SK-N-SH treated with all-trans-retinoic acid at 6 μM for 48 hours (cell line): Measurements from ENCODE around the gene RPS24.

ENCODE experiments used
- ATAC-seq: fragments of 200-7000 bp; cut with Tn5 transposase; 3 replicates; pipeline ENCODE4 v1.9.1; 2020; ENCODE audit warnings: mild to moderate bottlenecking, moderate library complexity
- BACH2 ChIP-seq: fragments of 250-450 bp; sonication (Bioruptor Pico); IDR thresholded peaks from 2 replicates; pipeline ENCODE4 v1.9.0; 2021; ENCODE audit warnings: mild to moderate bottlenecking, borderline replicate concordance
- CREB5 ChIP-seq: fragments of 250-450 bp; sonication (Bioruptor Pico); IDR thresholded peaks from 2 replicates; pipeline ENCODE4 v1.5.1; 2020; ENCODE audit warnings: low read depth, mild to moderate bottlenecking, moderate library complexity
- CSRNP3 ChIP-seq: fragments of 250-450 bp; sonication (Bioruptor Pico); IDR thresholded peaks from 2 replicates; pipeline ENCODE4 v1.5.1; 2021; ENCODE audit warnings: mild to moderate bottlenecking, moderate library complexity
- GLIS3 ChIP-seq: fragments of 250-450 bp; sonication (Bioruptor Pico); IDR thresholded peaks from 2 replicates; pipeline ENCODE4 v1.5.0; 2020; ENCODE audit warnings: mild to moderate bottlenecking, moderate library complexity
- ISL1 ChIP-seq: fragments of 250-450 bp; sonication (Bioruptor Pico); IDR thresholded peaks from 2 replicates; pipeline ENCODE4 v2.1.2; 2022; ENCODE audit warnings: mild to moderate bottlenecking, moderate library complexity
- OSR1 ChIP-seq: fragments of 250-450 bp; sonication (Bioruptor Pico); IDR thresholded peaks from 2 replicates; pipeline ENCODE4 v1.8.0; 2022; ENCODE audit warnings: moderate library complexity, mild to moderate bottlenecking, inconsistent platforms
- PATZ1 ChIP-seq: fragments of 250-450 bp; sonication (Bioruptor Pico); IDR thresholded peaks from 2 replicates; pipeline ENCODE4 v1.8.0; 2020; ENCODE audit warnings: mild to moderate bottlenecking, moderate library complexity, borderline replicate concordance
- PPARA ChIP-seq: fragments of 250-450 bp; sonication (Bioruptor Pico); IDR thresholded peaks from 2 replicates; pipeline ENCODE4 v1.5.0; 2020; ENCODE audit warnings: mild to moderate bottlenecking, borderline replicate concordance
- RARB ChIP-seq: fragments of 250-450 bp; sonication (Bioruptor Pico); IDR thresholded peaks from 2 replicates; pipeline ENCODE4 v1.8.0; 2021; ENCODE audit warnings: mild to moderate bottlenecking, moderate library complexity
- SNAI2 ChIP-seq: fragments of 250-450 bp; sonication (Bioruptor Pico); IDR thresholded peaks from 2 replicates; pipeline ENCODE4 v1.5.0; 2020; ENCODE audit warnings: mild to moderate bottlenecking, moderate library complexity
- TCF4 ChIP-seq: fragments of 250-450 bp; sonication (Bioruptor Pico); IDR thresholded peaks from 2 replicates; pipeline ENCODE4 v1.8.0; 2021; ENCODE audit warnings: mild to moderate bottlenecking, moderate library complexity, borderline replicate concordance
- TOX ChIP-seq: fragments of 250-450 bp; sonication (Bioruptor Pico); IDR thresholded peaks from 2 replicates; pipeline ENCODE4 v1.8.0; 2021; ENCODE audit warnings: mild to moderate bottlenecking, moderate library complexity, borderline replicate concordance
- ZC3H10 ChIP-seq: fragments of 250-450 bp; sonication (Bioruptor Pico); IDR thresholded peaks from 2 replicates; pipeline ENCODE4 v1.5.1; 2021; ENCODE audit warnings: mild to moderate bottlenecking, moderate library complexity
- ZFP3 ChIP-seq: fragments of 250-450 bp; sonication (Bioruptor Pico); IDR thresholded peaks from 2 replicates; pipeline ENCODE4 v1.5.0; 2020; ENCODE audit warnings: mild to moderate bottlenecking, moderate library complexity
- ZFP30 ChIP-seq: fragments of 450-650 bp; formaldehyde crosslinking; IDR thresholded peaks from 2 replicates; pipeline ENCODE4 v1.5.0; 2022; ENCODE audit warnings: mild to moderate bottlenecking, moderate library complexity
- ZNF565 ChIP-seq: fragments of 450-650 bp; formaldehyde crosslinking; conservative IDR thresholded peaks from 2 replicates; pipeline ENCODE4 v1.5.0; 2020; ENCODE audit warnings: low read depth, mild to moderate bottlenecking, moderate library complexity
- ZNF70 ChIP-seq: fragments of 450-650 bp; formaldehyde crosslinking; IDR thresholded peaks from 2 replicates; pipeline ENCODE4 v1.5.0; 2020; ENCODE audit warnings: mild to moderate bottlenecking, moderate library complexity
- ZNF8 ChIP-seq: fragments of 450-650 bp; formaldehyde crosslinking; IDR thresholded peaks from 2 replicates; pipeline ENCODE4 v1.5.0; 2020; ENCODE audit warnings: mild to moderate bottlenecking, moderate library complexity
- TF ChIP-seq, protein P1 (sequence below): fragments of 250-450 bp; sonication (Bioruptor Pico); IDR thresholded peaks from 2 replicates; pipeline ENCODE4 v1.5.0; 2020; ENCODE audit warnings: mild to moderate bottlenecking, moderate library complexity
- TF ChIP-seq, protein P2 (sequence below): fragments of 250-450 bp; sonication (Bioruptor Pico); IDR thresholded peaks from 2 replicates; pipeline ENCODE4 v1.8.0; 2021; ENCODE audit warnings: low read depth, mild to moderate bottlenecking, moderate library complexity, borderline replicate concordance

RPS24 gene

DNA sequence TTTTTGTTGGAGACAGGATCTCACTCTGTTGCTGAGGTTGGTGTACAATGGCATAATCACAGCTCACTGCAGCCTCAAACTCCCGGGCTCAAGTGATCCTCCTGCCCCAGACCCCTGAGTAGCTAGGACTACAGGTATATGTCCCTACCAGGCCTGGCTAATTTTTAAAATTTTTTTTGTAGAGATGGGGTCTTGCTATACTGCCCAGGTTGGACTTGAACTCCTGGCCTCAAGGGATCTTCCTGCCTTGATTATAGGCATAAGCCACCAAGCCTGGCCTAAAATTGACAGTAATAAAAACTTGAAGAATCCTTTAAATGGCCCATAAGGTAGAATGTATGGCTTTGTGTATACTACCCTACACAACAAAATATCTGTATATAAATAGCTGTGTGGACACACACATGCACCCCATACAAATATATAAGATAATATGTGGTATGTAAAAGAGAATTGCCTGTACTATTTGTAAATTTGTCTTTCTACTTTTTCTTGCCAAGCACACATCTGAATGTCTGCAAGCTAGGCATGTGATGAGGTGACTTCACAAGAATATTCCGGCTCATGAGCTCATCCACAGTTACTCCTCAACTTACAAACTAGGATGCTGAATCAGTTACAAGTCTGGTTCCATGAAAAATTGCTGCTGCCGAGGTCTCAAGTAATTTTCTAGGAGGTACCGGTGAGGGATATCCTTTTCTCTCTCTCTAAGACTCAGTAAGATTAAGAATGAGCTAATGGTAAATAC, 30.9 kb upstream of the RPS24 start:
- no peak for ATAC-seq
- TF ChIP-seq TCF4 = no peak
- TF ChIP-seq TOX (CRISPR knock-in tag) = no peak
- TF ChIP-seq ZFP30 (CRISPR knock-in tag) = no peak
- TF ChIP-seq SNAI2 = no peak
- TF ChIP-seq, protein P1, sequence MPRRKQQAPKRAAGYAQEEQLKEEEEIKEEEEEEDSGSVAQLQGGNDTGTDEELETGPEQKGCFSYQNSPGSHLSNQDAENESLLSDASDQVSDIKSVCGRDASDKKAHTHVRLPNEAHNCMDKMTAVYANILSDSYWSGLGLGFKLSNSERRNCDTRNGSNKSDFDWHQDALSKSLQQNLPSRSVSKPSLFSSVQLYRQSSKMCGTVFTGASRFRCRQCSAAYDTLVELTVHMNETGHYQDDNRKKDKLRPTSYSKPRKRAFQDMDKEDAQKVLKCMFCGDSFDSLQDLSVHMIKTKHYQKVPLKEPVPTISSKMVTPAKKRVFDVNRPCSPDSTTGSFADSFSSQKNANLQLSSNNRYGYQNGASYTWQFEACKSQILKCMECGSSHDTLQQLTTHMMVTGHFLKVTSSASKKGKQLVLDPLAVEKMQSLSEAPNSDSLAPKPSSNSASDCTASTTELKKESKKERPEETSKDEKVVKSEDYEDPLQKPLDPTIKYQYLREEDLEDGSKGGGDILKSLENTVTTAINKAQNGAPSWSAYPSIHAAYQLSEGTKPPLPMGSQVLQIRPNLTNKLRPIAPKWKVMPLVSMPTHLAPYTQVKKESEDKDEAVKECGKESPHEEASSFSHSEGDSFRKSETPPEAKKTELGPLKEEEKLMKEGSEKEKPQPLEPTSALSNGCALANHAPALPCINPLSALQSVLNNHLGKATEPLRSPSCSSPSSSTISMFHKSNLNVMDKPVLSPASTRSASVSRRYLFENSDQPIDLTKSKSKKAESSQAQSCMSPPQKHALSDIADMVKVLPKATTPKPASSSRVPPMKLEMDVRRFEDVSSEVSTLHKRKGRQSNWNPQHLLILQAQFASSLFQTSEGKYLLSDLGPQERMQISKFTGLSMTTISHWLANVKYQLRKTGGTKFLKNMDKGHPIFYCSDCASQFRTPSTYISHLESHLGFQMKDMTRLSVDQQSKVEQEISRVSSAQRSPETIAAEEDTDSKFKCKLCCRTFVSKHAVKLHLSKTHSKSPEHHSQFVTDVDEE (CRISPR knock-in tag) = no peak
- no peak for TF ChIP-seq GLIS3 (CRISPR knock-in tag)
- no peak for TF ChIP-seq CREB5 (CRISPR knock-in tag)
- no peak for TF ChIP-seq ZNF8 (CRISPR knock-in tag)
- no peak for TF ChIP-seq ZNF70
- TF ChIP-seq PPARA (CRISPR knock-in tag) = no peak
- no peak for TF ChIP-seq BACH2 (CRISPR knock-in tag)
- TF ChIP-seq RARB (CRISPR knock-in tag) = no peak
- no peak for TF ChIP-seq ZNF565
- TF ChIP-seq ZFP3 (CRISPR knock-in tag) = no peak
- no peak for TF ChIP-seq ISL1 (CRISPR knock-in tag)

- ATAC-seq = no peak
- TF ChIP-seq, protein P2, sequence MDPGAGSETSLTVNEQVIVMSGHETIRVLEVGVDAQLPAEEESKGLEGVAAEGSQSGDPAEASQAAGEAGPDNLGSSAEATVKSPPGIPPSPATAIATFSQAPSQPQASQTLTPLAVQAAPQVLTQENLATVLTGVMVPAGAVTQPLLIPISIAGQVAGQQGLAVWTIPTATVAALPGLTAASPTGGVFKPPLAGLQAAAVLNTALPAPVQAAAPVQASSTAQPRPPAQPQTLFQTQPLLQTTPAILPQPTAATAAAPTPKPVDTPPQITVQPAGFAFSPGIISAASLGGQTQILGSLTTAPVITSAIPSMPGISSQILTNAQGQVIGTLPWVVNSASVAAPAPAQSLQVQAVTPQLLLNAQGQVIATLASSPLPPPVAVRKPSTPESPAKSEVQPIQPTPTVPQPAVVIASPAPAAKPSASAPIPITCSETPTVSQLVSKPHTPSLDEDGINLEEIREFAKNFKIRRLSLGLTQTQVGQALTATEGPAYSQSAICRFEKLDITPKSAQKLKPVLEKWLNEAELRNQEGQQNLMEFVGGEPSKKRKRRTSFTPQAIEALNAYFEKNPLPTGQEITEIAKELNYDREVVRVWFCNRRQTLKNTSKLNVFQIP (CRISPR knock-in tag) = no peak
- TF ChIP-seq CREB5 (CRISPR knock-in tag) (no peak), ZC3H10 (CRISPR knock-in tag) (no peak), RARB (CRISPR knock-in tag) (no peak), SNAI2 (no peak), OSR1 (CRISPR knock-in tag) (no peak), CSRNP3 (no peak), BACH2 (CRISPR knock-in tag) (no peak), PATZ1 (CRISPR knock-in tag) (no peak), PPARA (CRISPR knock-in tag) (no peak)
- TF ChIP-seq, protein P1 (CRISPR knock-in tag) = no peak
Observed at GRCh38 chr10:78004215-78005026, 29.2 kb upstream of the RPS24 start.
